ENCODE results near the gene MAST4. TPM values are rescaled to one million over a fixed set of nuclear protein-coding genes. Genes with fewer than 3 reads are reported as not detected.

The MAST4 gene
- total RNA-seq, 1 experiment from 2014 or later: 10.9 TPM

DNA sequence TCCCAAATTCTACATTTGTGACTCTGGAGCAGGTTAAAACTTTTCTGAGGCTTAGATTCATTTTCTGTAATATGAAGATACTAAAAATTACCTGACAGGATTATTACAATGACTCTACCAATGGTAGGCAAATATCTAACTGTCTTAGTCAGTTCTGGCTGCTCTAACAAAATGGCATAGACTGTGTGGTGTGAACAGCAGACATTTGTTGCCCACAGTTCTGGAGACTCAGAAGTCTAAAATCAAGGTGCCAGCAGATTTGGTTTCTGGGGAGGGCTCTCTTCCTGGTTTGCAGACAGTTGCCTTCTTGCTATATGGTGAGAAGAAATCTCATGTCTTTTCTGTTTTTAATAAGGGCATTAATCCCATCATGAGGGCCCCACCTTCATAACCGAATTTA lies 245.1 kb downstream of the MAST4 start:
- H3K4me3 Mint-ChIP-seq (ENCODE audit: low read depth, unreplicated experiment): no peak overlapping the region
- TF ChIP-seq, protein P1, sequence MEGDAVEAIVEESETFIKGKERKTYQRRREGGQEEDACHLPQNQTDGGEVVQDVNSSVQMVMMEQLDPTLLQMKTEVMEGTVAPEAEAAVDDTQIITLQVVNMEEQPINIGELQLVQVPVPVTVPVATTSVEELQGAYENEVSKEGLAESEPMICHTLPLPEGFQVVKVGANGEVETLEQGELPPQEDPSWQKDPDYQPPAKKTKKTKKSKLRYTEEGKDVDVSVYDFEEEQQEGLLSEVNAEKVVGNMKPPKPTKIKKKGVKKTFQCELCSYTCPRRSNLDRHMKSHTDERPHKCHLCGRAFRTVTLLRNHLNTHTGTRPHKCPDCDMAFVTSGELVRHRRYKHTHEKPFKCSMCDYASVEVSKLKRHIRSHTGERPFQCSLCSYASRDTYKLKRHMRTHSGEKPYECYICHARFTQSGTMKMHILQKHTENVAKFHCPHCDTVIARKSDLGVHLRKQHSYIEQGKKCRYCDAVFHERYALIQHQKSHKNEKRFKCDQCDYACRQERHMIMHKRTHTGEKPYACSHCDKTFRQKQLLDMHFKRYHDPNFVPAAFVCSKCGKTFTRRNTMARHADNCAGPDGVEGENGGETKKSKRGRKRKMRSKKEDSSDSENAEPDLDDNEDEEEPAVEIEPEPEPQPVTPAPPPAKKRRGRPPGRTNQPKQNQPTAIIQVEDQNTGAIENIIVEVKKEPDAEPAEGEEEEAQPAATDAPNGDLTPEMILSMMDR (IDR thresholded peaks at IDR 0.05; ENCODE audit: unreplicated experiment): no peak
- no peak for DNase-seq
- no peaks in the 10 kb centered on the region for H3K4me1 Mint-ChIP-seq (ENCODE audit: low read depth, unreplicated experiment)
- CTCF ChIA-PET: no interaction called here
- intact Hi-C loops (cut with micrococcal nuclease; ENCODE audit: unreplicated experiment): no loop called here
- no peaks in the 10 kb centered on the region for H3K27me3 Mint-ChIP-seq (ENCODE audit: unreplicated experiment)
- H3K9me3 Mint-ChIP-seq (ENCODE audit: low read depth, unreplicated experiment): no peaks in the 10 kb centered on the region
- no TSS peak for BruUV-seq (replicated peaks)
- no peak overlapping the region for H3K27ac Mint-ChIP-seq (ENCODE audit: unreplicated experiment)
- no peaks in the 10 kb centered on the region for H3K36me3 Mint-ChIP-seq (ENCODE audit: insufficient read depth, unreplicated experiment)

DNA sequence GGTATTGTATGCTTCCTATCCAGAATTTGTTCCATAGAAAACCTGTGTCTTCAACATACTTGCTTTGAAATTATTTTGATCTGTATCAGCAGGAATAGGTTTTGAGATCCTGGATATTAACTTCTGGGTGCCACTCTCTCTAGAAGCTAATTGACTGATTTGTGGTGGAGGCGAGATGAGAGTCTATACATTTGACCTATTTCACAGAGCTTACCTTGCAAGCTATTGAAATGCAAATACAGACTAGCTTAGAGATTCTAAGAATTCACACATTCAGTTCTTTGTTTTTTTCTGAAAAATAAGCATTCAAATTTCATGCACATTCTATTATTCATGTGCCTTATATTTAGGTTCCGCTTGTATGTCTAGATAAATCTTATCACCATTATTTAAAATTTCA lies 246.3 kb downstream of the MAST4 start:
- no peak overlapping the region for H3K27ac Mint-ChIP-seq (ENCODE audit: unreplicated experiment)
- no peaks in the 10 kb centered on the region for H3K27me3 Mint-ChIP-seq (ENCODE audit: unreplicated experiment)
- DNase-seq: no peak
- H3K9me3 Mint-ChIP-seq (ENCODE audit: low read depth, unreplicated experiment): no peaks in the 10 kb centered on the region
- BruUV-seq (replicated peaks): no TSS peak
- H3K36me3 Mint-ChIP-seq (ENCODE audit: insufficient read depth, unreplicated experiment): no peaks in the 10 kb centered on the region
- H3K4me1 Mint-ChIP-seq (ENCODE audit: low read depth, unreplicated experiment): no peaks in the 10 kb centered on the region
- CTCF ChIA-PET: no interaction called here
- intact Hi-C loops (cut with micrococcal nuclease; ENCODE audit: unreplicated experiment): no loop called here
- TF ChIP-seq, protein P1 (IDR thresholded peaks at IDR 0.05; ENCODE audit: unreplicated experiment): no peak
- no peak overlapping the region for H3K4me3 Mint-ChIP-seq (ENCODE audit: low read depth, unreplicated experiment)

DNA sequence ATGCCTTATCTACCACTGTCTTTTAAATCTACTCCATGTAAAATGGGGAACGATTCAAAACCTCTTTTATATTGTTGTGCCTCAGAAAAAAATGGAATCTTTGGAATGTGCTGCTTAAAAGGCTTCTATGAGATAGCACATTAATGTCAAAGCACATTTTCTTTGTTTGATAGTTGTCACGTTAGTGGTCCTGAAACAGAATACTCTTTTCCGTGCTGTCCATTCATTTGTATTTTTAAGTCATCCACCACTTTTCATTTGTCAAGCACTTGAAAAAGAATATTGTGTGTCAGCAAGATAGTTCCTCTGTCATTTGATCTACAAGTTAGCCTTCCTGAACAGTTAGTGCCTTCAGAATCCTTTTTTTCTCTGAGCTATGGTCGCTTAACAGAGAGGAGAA lies 246.9 kb downstream of the MAST4 start:
- no peak overlapping the region for H3K27ac Mint-ChIP-seq (ENCODE audit: unreplicated experiment)
- H3K4me1 Mint-ChIP-seq (ENCODE audit: low read depth, unreplicated experiment): no peaks in the 10 kb centered on the region
- no peaks in the 10 kb centered on the region for H3K36me3 Mint-ChIP-seq (ENCODE audit: insufficient read depth, unreplicated experiment)
- no peak for DNase-seq
- no TSS peak for BruUV-seq (replicated peaks)
- H3K9me3 Mint-ChIP-seq (ENCODE audit: low read depth, unreplicated experiment): no peaks in the 10 kb centered on the region
- H3K4me3 Mint-ChIP-seq (ENCODE audit: low read depth, unreplicated experiment): no peak overlapping the region
- intact Hi-C loops (cut with micrococcal nuclease; ENCODE audit: unreplicated experiment): no loop called here
- H3K27me3 Mint-ChIP-seq (ENCODE audit: unreplicated experiment): no peaks in the 10 kb centered on the region
- TF ChIP-seq, protein P1 (IDR thresholded peaks at IDR 0.05; ENCODE audit: unreplicated experiment): no peak
- CTCF ChIA-PET: no interaction called here

DNA sequence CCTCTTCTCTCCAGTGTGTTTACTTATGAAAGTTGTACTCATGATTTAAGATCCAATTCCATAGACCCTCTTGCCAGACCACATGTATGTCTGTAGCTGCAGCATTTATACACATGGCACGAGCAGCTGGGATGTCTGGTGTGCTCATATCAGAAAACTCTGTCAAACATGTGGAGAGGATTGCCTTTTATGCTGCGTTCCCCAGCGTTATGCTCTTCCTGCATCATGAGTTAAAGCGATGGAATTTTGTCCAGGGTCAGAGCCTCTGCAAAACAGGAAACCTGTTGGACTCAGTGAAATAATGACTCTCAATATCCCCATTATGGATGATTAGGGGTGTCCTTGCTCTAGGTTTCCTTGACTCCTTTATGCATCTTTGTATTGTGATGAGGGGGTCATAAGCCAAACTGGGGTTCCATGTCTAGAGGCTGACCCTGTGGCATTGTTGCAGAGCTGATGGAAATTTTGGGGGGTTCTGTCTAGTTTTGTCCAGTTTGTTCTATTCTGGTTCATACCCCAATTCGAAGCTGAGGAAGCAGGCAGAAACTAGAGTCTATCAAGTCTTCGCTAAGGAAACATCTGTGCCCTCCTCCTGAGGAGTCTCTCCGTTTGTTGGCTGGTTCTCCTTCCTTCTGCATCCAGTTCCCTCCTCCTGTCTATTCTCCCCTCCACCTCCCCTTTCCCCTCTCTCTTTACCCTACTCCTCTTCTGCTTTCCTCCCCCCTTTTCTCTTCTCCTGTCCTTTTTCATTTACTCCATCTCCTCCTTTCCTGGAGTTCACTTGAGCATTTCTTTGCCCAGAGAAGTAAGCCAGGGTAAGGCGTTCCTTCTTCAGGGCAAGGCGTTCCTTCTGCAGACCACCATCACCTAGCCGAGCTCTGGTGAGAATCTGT lies 252.8 kb downstream of the MAST4 start:
- CTCF ChIA-PET: no interaction called here

More for the DNA sequence above, 252.8 kb downstream of the MAST4 start:
- no peaks in the 10 kb centered on the region for H3K36me3 Mint-ChIP-seq (ENCODE audit: insufficient read depth, unreplicated experiment)
- H3K4me1 Mint-ChIP-seq (ENCODE audit: low read depth, unreplicated experiment): no peaks in the 10 kb centered on the region
- intact Hi-C loops (cut with micrococcal nuclease; ENCODE audit: unreplicated experiment): no loop called here
- no peak for DNase-seq
- TF ChIP-seq, protein P1 (IDR thresholded peaks at IDR 0.05; ENCODE audit: unreplicated experiment): no peak
- H3K9me3 Mint-ChIP-seq (ENCODE audit: low read depth, unreplicated experiment): no peaks in the 10 kb centered on the region
- H3K27me3 Mint-ChIP-seq (ENCODE audit: unreplicated experiment): no peaks in the 10 kb centered on the region
- H3K4me3 Mint-ChIP-seq (ENCODE audit: low read depth, unreplicated experiment): no peak overlapping the region
- no peak overlapping the region for H3K27ac Mint-ChIP-seq (ENCODE audit: unreplicated experiment)
- BruUV-seq (replicated peaks): no TSS peak
